Body of pancreas (tissue), 4 donors: ENCODE results near the gene FAM153A.
"Not testable (repeated sequence)": the region's sequence is repeated elsewhere in the genome, so short reads cannot be mapped to it uniquely, and the experiment has no call there.

Experiments
- POLR2A ChIP-seq, 3 donors: fragments of 450-650 bp; IDR thresholded peaks; one replicate each; pipeline ENCODE4 v1.6.1; 2016; ENCODE audit warnings: antibody characterized with exemption in 3 of 3, mild to moderate bottlenecking in 2 of 3
- TF ChIP-seq, protein P1 (sequence below), 7 experiments: fragments of 450-650 bp in 4 of 7; fragments of 200-600 bp in 3 of 7; sonication (generic) in 3 of 7; IDR thresholded peaks; one replicate each; pipeline ENCODE4 v1.5.1; 2016 to 2019; ENCODE audit warnings: antibody characterized with exemption in 7 of 7

DNA sequence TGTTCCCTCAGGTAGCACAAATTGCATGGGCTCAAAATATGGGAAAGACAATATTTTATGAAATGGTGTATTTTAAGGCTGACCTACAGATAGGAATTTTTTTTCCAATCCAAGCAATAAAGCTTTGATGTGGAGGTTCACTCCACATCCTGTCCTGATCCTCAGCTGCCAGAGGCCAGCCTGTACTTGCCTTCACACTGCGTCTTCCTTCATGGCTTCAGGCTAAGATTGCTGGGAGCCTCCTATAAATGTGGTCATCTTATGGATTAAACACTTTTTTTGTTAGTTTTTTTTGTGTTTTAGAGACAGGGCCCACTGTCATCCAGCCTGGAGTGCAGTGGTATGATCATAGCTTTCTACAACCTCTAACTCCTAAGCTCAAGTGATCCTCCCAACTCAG is 67.3 kb downstream of the FAM153A start:
- TF ChIP-seq, protein P1, sequence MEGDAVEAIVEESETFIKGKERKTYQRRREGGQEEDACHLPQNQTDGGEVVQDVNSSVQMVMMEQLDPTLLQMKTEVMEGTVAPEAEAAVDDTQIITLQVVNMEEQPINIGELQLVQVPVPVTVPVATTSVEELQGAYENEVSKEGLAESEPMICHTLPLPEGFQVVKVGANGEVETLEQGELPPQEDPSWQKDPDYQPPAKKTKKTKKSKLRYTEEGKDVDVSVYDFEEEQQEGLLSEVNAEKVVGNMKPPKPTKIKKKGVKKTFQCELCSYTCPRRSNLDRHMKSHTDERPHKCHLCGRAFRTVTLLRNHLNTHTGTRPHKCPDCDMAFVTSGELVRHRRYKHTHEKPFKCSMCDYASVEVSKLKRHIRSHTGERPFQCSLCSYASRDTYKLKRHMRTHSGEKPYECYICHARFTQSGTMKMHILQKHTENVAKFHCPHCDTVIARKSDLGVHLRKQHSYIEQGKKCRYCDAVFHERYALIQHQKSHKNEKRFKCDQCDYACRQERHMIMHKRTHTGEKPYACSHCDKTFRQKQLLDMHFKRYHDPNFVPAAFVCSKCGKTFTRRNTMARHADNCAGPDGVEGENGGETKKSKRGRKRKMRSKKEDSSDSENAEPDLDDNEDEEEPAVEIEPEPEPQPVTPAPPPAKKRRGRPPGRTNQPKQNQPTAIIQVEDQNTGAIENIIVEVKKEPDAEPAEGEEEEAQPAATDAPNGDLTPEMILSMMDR (IDR thresholded peaks at IDR 0.05) = not testable (repeated sequence)
- not testable (repeated sequence) for TF ChIP-seq POLR2A (IDR thresholded peaks at IDR 0.05)
